ENCODE measurements around the gene KIAA0040.

- peak; percentile 82 to 95 for TF ChIP-seq CTCF (conservative IDR thresholded peaks at IDR 0.05 in 1 of 2, IDR thresholded peaks at IDR 0.05 in 1 of 2; ENCODE audit: extremely low read depth in 1 of 2, insufficient read depth in 1 of 2, low read depth in 1 of 2, low read length in 2 of 2)
- TF ChIP-seq EZH2 (IDR thresholded peaks at IDR 0.05; ENCODE audit: borderline replicate concordance, low read length) = no peak
These were observed 45.9 kb downstream of the KIAA0040 start for GRCh38 chr1:175146529-175147213.

Data from mammary epithelial cell (primary cell).